SK-N-SH treated with all-trans-retinoic acid at 6 μM for 48 hours (cell line): ENCODE results near the gene GHDC.

Experiments used
- ATAC-seq: fragments of 200-7000 bp; cut with Tn5 transposase; 3 replicates; pipeline ENCODE4 v1.9.1; 2020; ENCODE audit warnings: mild to moderate bottlenecking, moderate library complexity
- ARNTL ChIP-seq: fragments of 450-650 bp; formaldehyde crosslinking; IDR thresholded peaks from 2 replicates; pipeline ENCODE4 v1.5.0; 2020; ENCODE audit warnings: low read depth, mild to moderate bottlenecking, moderate library complexity, borderline replicate concordance
- BACH2 ChIP-seq: fragments of 250-450 bp; sonication (Bioruptor Pico); IDR thresholded peaks from 2 replicates; pipeline ENCODE4 v1.9.0; 2021; ENCODE audit warnings: mild to moderate bottlenecking, borderline replicate concordance
- CSDC2 ChIP-seq: fragments of 250-450 bp; sonication (Bioruptor Pico); IDR thresholded peaks from 2 replicates; pipeline ENCODE4 v1.5.0; 2020; ENCODE audit warnings: mild to moderate bottlenecking, moderate library complexity
- ESRRG ChIP-seq: fragments of 250-450 bp; sonication (Bioruptor Pico); IDR thresholded peaks from 2 replicates; pipeline ENCODE4 v1.6.1; 2021; ENCODE audit warnings: mild to moderate bottlenecking
- GLIS3 ChIP-seq: fragments of 250-450 bp; sonication (Bioruptor Pico); IDR thresholded peaks from 2 replicates; pipeline ENCODE4 v1.5.0; 2020; ENCODE audit warnings: mild to moderate bottlenecking, moderate library complexity
- OSR1 ChIP-seq: fragments of 250-450 bp; sonication (Bioruptor Pico); IDR thresholded peaks from 2 replicates; pipeline ENCODE4 v1.8.0; 2022; ENCODE audit warnings: moderate library complexity, mild to moderate bottlenecking, inconsistent platforms
- PPARA ChIP-seq: fragments of 250-450 bp; sonication (Bioruptor Pico); IDR thresholded peaks from 2 replicates; pipeline ENCODE4 v1.5.0; 2020; ENCODE audit warnings: mild to moderate bottlenecking, borderline replicate concordance
- RARB ChIP-seq: fragments of 250-450 bp; sonication (Bioruptor Pico); IDR thresholded peaks from 2 replicates; pipeline ENCODE4 v1.8.0; 2021; ENCODE audit warnings: mild to moderate bottlenecking, moderate library complexity
- SNAI2 ChIP-seq: fragments of 250-450 bp; sonication (Bioruptor Pico); IDR thresholded peaks from 2 replicates; pipeline ENCODE4 v1.5.0; 2020; ENCODE audit warnings: mild to moderate bottlenecking, moderate library complexity
- TCF4 ChIP-seq: fragments of 250-450 bp; sonication (Bioruptor Pico); IDR thresholded peaks from 2 replicates; pipeline ENCODE4 v1.8.0; 2021; ENCODE audit warnings: mild to moderate bottlenecking, moderate library complexity, borderline replicate concordance
- TOX ChIP-seq: fragments of 250-450 bp; sonication (Bioruptor Pico); IDR thresholded peaks from 2 replicates; pipeline ENCODE4 v1.8.0; 2021; ENCODE audit warnings: mild to moderate bottlenecking, moderate library complexity, borderline replicate concordance
- TSHZ2 ChIP-seq: fragments of 250-450 bp; sonication (Bioruptor Pico); IDR thresholded peaks from 2 replicates; pipeline ENCODE4 v1.5.0; 2020; ENCODE audit warnings: mild to moderate bottlenecking, moderate library complexity
- ZC3H10 ChIP-seq: fragments of 250-450 bp; sonication (Bioruptor Pico); IDR thresholded peaks from 2 replicates; pipeline ENCODE4 v1.5.1; 2021; ENCODE audit warnings: mild to moderate bottlenecking, moderate library complexity
- ZFP3 ChIP-seq: fragments of 250-450 bp; sonication (Bioruptor Pico); IDR thresholded peaks from 2 replicates; pipeline ENCODE4 v1.5.0; 2020; ENCODE audit warnings: mild to moderate bottlenecking, moderate library complexity
- ZFP30 ChIP-seq: fragments of 450-650 bp; formaldehyde crosslinking; IDR thresholded peaks from 2 replicates; pipeline ENCODE4 v1.5.0; 2022; ENCODE audit warnings: mild to moderate bottlenecking, moderate library complexity
- ZNF70 ChIP-seq: fragments of 450-650 bp; formaldehyde crosslinking; IDR thresholded peaks from 2 replicates; pipeline ENCODE4 v1.5.0; 2020; ENCODE audit warnings: mild to moderate bottlenecking, moderate library complexity
- ZNF8 ChIP-seq: fragments of 450-650 bp; formaldehyde crosslinking; IDR thresholded peaks from 2 replicates; pipeline ENCODE4 v1.5.0; 2020; ENCODE audit warnings: mild to moderate bottlenecking, moderate library complexity
- TF ChIP-seq, protein P1 (sequence below): fragments of 250-450 bp; sonication (Bioruptor Pico); IDR thresholded peaks from 2 replicates; pipeline ENCODE4 v1.8.0; 2020; ENCODE audit warnings: mild to moderate bottlenecking, moderate library complexity, borderline replicate concordance
- TF ChIP-seq, protein P2 (sequence below): fragments of 250-450 bp; sonication (Bioruptor Pico); IDR thresholded peaks from 2 replicates; pipeline ENCODE4 v1.5.1; 2021; ENCODE audit warnings: mild to moderate bottlenecking, moderate library complexity
- TF ChIP-seq, protein P3 (sequence below): fragments of 250-450 bp; sonication (Bioruptor Pico); IDR thresholded peaks from 2 replicates; pipeline ENCODE4 v1.5.1; 2020; ENCODE audit warnings: low read depth, mild to moderate bottlenecking, moderate library complexity

Gene GHDC

DNA sequence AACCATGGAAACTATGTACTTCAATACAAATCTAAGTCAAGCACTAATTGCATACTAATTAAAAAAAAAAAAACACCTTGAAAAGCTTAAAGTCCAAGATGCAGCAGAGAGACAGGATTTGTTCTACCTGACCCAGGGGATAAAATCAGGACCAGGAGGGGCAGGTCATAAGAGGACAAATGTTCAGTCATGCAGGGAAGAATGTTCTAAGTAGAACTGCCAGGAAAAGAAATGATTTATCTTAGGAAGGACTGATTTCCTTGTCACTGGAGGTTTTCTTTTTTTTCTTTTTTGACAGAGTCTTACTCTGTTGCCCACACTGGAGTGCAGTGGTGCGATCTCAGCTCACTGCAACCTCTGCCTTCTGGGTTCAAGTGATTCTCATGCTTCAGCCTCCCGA is 9.1 kb upstream of the GHDC start:
- no peak for TF ChIP-seq ARNTL
- TF ChIP-seq TSHZ2, result no peak
- TF ChIP-seq ZNF70 (CRISPR knock-in tag), result no peak
- no peak for TF ChIP-seq ESRRG (CRISPR knock-in tag)
- TF ChIP-seq GLIS3 (CRISPR knock-in tag), result no peak
- no peak for TF ChIP-seq OSR1
- no peak for TF ChIP-seq RARB (CRISPR knock-in tag)
- TF ChIP-seq PPARA (CRISPR knock-in tag), result no peak
- TF ChIP-seq, protein P1, sequence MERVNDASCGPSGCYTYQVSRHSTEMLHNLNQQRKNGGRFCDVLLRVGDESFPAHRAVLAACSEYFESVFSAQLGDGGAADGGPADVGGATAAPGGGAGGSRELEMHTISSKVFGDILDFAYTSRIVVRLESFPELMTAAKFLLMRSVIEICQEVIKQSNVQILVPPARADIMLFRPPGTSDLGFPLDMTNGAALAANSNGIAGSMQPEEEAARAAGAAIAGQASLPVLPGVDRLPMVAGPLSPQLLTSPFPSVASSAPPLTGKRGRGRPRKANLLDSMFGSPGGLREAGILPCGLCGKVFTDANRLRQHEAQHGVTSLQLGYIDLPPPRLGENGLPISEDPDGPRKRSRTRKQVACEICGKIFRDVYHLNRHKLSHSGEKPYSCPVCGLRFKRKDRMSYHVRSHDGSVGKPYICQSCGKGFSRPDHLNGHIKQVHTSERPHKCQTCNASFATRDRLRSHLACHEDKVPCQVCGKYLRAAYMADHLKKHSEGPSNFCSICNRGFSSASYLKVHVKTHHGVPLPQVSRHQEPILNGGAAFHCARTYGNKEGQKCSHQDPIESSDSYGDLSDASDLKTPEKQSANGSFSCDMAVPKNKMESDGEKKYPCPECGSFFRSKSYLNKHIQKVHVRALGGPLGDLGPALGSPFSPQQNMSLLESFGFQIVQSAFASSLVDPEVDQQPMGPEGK, result no peak
- no peak for TF ChIP-seq SNAI2 (CRISPR knock-in tag)
- no peak for TF ChIP-seq ZC3H10 (CRISPR knock-in tag)
- no peak for TF ChIP-seq BACH2 (CRISPR knock-in tag)
- no peak for TF ChIP-seq ZFP30
- TF ChIP-seq ZFP3, result no peak
- TF ChIP-seq, protein P2, sequence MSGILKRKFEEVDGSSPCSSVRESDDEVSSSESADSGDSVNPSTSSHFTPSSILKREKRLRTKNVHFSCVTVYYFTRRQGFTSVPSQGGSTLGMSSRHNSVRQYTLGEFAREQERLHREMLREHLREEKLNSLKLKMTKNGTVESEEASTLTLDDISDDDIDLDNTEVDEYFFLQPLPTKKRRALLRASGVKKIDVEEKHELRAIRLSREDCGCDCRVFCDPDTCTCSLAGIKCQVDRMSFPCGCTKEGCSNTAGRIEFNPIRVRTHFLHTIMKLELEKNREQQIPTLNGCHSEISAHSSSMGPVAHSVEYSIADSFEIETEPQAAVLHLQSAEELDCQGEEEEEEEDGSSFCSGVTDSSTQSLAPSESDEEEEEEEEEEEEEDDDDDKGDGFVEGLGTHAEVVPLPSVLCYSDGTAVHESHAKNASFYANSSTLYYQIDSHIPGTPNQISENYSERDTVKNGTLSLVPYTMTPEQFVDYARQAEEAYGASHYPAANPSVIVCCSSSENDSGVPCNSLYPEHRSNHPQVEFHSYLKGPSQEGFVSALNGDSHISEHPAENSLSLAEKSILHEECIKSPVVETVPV (CRISPR knock-in tag), result no peak
- TF ChIP-seq, protein P3, sequence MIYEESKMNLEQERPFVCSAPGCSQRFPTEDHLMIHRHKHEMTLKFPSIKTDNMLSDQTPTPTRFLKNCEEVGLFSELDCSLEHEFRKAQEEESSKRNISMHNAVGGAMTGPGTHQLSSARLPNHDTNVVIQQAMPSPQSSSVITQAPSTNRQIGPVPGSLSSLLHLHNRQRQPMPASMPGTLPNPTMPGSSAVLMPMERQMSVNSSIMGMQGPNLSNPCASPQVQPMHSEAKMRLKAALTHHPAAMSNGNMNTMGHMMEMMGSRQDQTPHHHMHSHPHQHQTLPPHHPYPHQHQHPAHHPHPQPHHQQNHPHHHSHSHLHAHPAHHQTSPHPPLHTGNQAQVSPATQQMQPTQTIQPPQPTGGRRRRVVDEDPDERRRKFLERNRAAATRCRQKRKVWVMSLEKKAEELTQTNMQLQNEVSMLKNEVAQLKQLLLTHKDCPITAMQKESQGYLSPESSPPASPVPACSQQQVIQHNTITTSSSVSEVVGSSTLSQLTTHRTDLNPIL, result no peak
- no peak for ATAC-seq

- ATAC-seq, result no peak
- TF ChIP-seq, protein P2 (CRISPR knock-in tag), result no peak
- no peak for TF ChIP-seq OSR1
- no peak for TF ChIP-seq TSHZ2
- TF ChIP-seq TOX (CRISPR knock-in tag), result no peak
- no peak for TF ChIP-seq ZNF8
- TF ChIP-seq ARNTL, result no peak
- TF ChIP-seq TCF4 (CRISPR knock-in tag), result no peak
- no peak for TF ChIP-seq SNAI2 (CRISPR knock-in tag)
- TF ChIP-seq CSDC2 (CRISPR knock-in tag), result no peak
- no peak for TF ChIP-seq ESRRG (CRISPR knock-in tag)
- TF ChIP-seq GLIS3 (CRISPR knock-in tag), result no peak
- TF ChIP-seq, protein P1, result no peak
- TF ChIP-seq BACH2 (CRISPR knock-in tag), result no peak
- no peak for TF ChIP-seq ZFP30
Measured at GRCh38 chr17:42202696-42203095, 8.4 kb upstream of the GHDC start.
